GM18870 (cell line): ENCODE measurements around the gene FAM124A.

Experiments
- ATAC-seq: cut with Tn5 transposase; IDR thresholded peaks from one replicate; pipeline ENCODE4 v1.9.1; 2021; ENCODE audit warnings: moderate library complexity; ENCODE audit not compliant: unreplicated experiment

Gene FAM124A

GRCh38 chr13:51222037-51222685, at the start of gene FAM124A:
FAM124A (plus strand) TSS chr13:51222398; CDS start chr13:51222502, 104 bp downstream.
- ATAC-seq: no peak

DNA sequence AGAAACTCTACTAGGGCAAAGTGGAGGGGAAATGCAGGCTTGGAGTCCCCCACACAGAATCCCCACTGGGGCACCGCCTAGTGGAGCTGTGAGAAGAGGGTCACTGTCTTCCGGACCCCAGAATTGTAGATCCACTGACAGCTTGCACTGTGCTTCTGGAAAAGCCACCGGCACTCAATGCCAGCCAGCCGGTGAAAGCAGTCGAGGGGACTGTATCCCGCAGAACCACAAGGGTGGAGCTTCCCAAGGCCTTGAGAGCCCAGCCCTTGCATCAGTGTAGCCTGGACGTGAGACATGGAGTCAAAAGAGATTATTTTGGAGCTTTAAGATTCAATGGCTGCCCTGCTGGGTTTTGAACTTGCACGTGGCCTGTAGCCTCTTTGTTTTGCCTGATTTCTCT, 47.2 kb upstream of the FAM124A start:
- ATAC-seq: no peak

DNA sequence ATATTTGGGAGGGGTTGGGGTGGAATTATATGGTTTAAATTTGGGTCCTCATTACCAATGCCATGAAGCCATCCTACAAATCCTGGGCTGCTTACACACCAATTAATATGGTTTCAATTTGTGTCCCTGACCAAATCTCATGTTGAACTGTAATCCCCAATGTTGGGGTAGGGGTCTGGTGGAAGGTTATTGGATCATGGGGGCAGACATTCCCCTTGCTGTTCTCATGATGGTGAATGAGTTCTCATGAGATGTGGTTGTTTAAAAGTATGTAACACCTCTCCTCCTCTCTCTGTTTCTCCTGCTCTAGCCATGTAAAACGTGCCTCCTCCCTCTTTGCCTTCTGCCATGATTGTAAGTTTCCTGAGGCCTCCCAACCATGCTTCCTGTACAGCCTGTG, 46.6 kb upstream of the FAM124A start:
- ATAC-seq: no peak

- ATAC-seq: no peak
Observed at GRCh38 chr13:51177188-51177587, 45.0 kb upstream of the FAM124A start.

GRCh38 chr13:51178456-51179074, 43.6 kb upstream of the FAM124A start:
- ATAC-seq: no peak

DNA sequence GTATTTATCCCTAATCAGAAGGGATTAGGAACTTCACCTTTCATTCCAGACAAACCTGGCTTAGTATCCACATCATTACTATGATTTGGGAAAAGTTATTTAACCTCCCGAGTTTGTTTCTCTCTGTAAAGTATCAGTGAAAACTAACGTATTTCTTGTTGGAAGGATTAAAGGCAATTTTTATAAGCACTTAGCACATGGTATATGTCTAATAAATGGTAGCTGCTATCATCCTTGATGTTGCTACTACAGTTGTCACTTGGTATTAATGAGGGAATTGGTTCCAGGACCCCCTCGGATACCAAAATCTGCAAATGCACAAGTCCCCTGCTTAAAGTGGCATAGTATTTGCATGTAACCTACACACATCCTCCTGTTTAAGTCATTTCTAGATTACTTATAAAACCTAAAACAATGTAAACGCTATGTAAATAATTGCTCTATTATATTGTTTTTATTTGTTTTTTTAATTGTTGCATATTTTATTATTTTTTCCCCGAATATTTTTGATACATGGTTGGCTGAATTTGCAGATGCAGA, 42.7 kb upstream of the FAM124A start:
- ATAC-seq: no peak

GRCh38 chr13:51180853-51181511, 41.2 kb upstream of the FAM124A start:
- ATAC-seq: no peak

- no peak for ATAC-seq
Observed at GRCh38 chr13:51181786-51182383, 40.3 kb upstream of the FAM124A start.

DNA sequence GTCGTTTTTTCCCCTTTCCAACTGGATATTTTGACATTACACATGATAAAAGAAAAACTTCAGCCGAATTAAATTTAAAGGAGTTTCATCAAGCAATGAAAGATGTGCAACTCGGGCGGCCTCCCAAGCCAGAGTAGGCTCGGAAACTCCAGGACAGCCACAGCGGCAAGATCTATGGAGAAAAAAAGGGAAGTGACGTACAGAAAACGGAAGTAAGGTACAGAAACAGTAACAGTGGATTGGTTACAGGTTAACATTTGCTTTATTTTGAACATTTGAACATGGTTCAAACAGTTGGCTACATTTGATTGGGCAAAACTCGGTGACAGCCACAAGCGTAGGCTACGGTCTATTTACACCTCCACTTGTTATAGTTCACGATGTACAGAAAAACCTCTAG, 30.5 kb upstream of the FAM124A start:
- no peak for ATAC-seq

DNA sequence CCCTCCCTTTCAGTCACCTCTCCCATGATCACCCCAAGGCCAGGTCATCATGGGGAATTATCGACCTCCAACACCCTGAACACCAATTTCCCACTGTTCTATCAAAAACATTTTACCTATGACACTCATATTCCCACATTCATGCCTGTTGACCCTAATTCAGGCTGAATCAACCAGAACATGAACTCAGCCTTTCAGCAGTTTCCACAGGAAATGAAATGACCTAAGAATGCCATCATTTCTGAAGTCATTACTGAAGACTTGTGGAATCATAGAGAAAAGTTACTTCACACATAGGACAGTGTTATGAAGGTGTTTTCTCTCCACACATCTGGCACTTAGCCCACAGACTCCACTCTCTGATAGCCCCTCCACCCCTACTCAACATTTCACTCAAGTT, 29.9 kb upstream of the FAM124A start:
- no peak for ATAC-seq

DNA sequence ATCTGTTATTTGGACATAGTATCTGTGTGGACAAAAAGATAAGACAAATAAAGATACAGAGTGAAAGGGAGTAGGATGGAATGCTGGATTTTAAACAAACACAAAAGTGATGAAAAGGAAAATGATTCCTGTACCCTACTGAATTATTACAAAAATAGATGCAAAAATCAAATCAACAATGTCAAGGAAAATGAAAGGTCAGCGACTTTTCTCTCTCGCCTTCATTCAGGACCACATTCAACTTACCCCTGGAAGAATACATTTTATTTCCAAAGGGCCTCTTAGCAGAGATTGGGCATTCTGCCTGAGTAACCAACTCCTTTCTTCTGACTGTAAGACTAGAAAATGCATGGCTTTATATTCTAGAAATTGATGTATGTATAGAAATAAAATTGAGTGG, 28.8 kb upstream of the FAM124A start:
- ATAC-seq: no peak

DNA sequence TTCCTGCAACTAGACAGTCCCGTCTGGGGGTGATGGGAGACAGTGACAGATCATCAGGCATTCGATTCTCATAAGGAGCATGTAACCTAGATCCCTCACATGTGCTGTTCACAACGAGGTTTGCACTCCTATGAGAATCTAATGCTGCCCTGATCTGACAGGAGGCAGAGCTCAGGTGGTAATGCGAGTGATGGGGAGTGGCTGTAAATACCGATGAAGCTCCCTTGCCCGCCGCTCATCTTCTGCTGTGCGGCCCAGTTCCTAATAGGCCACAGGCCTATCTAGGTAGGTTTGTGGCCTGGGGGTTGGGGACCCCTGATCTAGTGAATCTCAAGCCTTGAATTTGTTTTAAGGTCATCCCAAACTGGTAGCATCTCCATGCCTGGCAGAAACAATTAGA, 27.3 kb upstream of the FAM124A start:
- ATAC-seq: no peak

- no peak for ATAC-seq
Observed at GRCh38 chr13:51201886-51202285, 20.3 kb upstream of the FAM124A start.

- no peak for ATAC-seq
Observed at GRCh38 chr13:51202477-51203046, 19.6 kb upstream of the FAM124A start.

DNA sequence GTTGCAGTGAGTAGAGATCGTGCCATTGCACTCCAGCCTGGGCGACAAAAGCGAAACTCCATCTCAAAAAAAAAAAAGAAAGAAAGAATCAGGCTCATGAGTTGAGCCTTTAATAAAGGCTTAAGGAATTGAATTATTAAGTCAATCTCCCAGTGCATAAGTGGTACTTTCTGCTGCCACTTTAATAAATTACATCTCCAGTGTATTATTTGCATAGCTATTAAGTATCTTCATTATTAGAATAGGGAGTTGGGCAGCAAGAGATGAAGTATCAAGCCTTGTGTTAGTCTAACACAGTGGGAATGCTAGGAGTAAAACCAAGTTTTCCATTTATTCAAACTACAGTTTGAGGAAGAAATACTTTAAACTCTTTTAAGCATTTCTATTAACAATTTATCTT, 15.6 kb upstream of the FAM124A start:
- no peak for ATAC-seq

DNA sequence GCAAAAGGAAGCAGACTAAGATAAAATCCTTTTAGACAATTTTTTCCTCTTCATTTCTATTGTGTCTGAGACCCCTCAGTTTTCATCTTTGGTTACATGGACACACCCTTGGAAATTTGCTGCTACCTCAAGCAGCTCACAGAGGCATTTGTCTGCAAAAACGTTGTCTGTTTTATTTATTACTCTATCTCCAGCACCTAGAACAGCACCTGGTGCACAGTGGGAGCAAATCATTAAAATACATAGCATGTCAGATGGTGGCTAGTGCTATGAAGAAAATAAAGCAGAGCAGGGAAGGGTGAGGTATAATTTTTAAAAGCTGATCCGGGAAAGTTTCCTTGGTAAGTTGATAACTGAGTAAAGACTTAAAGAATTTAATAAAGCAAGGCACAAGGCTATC, 14.3 kb upstream of the FAM124A start:
- ATAC-seq: no peak

DNA sequence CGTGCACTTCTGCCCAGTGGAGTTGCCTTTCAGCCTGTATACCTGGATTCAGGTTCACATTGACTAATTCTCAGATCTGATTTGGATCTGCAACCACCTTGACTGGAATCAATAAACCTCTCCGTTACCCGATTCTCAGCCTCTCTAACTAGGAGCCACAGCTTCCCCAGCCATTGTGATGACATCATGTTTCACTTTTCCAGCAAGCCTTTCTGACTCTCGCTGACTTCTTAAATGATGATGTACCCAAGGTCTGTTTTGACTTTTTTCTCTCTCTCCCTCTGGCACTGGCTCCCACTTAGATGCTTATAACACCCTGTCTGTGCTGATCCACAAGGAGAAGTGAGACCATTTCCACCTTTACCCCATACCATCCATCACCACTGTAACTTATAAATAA, 13.5 kb upstream of the FAM124A start:
- ATAC-seq: no peak

DNA sequence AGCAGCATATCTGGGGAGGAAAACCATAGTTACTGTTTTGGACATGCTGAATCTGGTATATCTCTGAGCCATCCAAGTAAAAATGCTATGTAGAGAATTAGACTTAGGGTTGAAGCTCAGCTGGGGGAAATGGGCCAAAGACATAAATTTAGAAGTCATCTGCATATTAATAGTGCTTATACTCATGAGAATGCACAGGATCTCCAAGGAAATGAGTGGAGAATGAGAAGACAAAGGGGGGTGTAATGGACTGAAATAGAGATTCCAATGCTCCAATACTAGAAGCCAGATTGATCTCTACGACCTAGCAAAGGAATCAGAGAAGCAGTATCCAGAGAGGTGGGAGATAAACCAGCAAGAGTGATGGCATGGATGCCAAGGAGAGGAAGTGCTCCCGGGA, 10.3 kb upstream of the FAM124A start:
- no peak for ATAC-seq

GRCh38 chr13:51212758-51213157, 9.4 kb upstream of the FAM124A start:
- no peak for ATAC-seq

GRCh38 chr13:51213173-51213728, 8.9 kb upstream of the FAM124A start:
- ATAC-seq: no peak

GRCh38 chr13:51218626-51219025, 3.6 kb upstream of the FAM124A start:
- ATAC-seq: no peak
